ENCODE measurements around the gene IQGAP3. TPM values are rescaled to one million over a fixed set of nuclear protein-coding genes. Genes with fewer than 3 reads are reported as not detected.

IQGAP3 gene
- polyA plus RNA-seq, 1 of the 3 experiments (the other 2 are of a cell fraction): 15.6 TPM

DNA sequence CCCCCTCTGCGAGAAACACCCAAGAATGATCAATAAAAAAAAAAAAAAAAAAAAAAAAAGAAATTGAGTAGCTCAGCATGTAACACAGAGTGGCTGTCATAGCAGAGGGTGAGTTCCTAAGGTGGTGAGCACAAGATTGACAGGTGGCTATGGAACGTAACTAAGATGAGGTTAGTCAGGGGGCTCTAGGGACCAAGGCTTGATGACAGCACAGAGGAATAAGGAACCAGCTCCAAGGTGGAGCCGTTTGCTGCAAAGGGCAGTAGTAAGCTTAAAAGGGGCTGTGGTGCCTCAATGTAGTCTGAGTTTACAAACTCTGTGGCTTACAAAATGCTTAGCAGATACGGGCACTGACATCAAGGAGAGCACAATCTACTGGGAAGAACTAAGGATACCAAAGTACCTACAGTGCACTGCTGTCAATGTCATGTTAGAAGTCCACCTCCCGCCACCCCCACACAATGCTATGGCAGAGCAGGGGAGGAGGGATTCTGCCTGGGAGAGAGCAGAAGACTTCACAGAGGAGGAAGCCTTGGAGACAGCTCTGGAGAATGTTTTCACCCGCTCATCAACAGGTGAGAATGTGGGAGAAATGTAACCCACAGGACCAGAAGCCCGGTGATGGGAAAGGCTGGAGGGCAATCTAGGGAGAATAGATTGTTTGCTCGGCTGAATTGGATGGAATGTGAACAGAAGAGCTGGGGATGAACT lies 13.1 kb downstream of the IQGAP3 start:
- no peak for DNase-seq
- Histone ChIP-seq H3K9me3 (no peaks in the 10 kb centered on the region), H3K4me2 (no peak overlapping the region), H3K27me3 (ENCODE audit: insufficient read depth) (no peaks in the 10 kb centered on the region), H3K4me3 (ENCODE audit: low read depth in 2 of 2, low read length in 1 of 2) (no peak overlapping the region), H3F3A (replicated peaks; ENCODE audit: insufficient read depth) (no peaks in the 10 kb centered on the region), H3K27ac (ENCODE audit: low read depth in 2 of 2, low read length in 1 of 2) (no peak overlapping the region), H3K4me1 (ENCODE audit: control insufficient read depth in 1 of 2, insufficient read depth in 2 of 2, low read depth in 1 of 2, low read length in 1 of 2) (peaks cover 0 to 3% of the 10 kb centered on the region in 2 experiments; a peak in 1 of 4 replicates), H3K79me2 (ENCODE audit: insufficient read depth) (no peaks in the 10 kb centered on the region), H3K9me2 (no peaks in the 10 kb centered on the region), H3K9ac (no peak overlapping the region), H2AFZ (ENCODE audit: low read depth) (no peak overlapping the region), H3K36me3 (replicated peaks in 1 of 2; ENCODE audit: control insufficient read depth in 1 of 2, insufficient read depth in 2 of 2, low read length in 1 of 2) (peaks cover 6 to 44% of the 10 kb centered on the region in 2 experiments), H4K20me1 (ENCODE audit: insufficient read depth) (no peaks in the 10 kb centered on the region)
- POLR2A ChIA-PET: interaction anchor here (1.4 kb wide), 1 partner anchor 59 kb away, joined by 4 read pairs; the partner anchor contains the start of gene MEF2D
- CTCF ChIA-PET: interaction anchor here (1.8 kb wide), 1 partner anchor 79 kb away, joined by 4 read pairs; no protein-coding TSS in a partner anchor
- WGBS (ENCODE audit: low lambda C conversion rate): 84% methylated on average over 7 of the region's 8 CpGs
- TF ChIP-seq, protein P1, sequence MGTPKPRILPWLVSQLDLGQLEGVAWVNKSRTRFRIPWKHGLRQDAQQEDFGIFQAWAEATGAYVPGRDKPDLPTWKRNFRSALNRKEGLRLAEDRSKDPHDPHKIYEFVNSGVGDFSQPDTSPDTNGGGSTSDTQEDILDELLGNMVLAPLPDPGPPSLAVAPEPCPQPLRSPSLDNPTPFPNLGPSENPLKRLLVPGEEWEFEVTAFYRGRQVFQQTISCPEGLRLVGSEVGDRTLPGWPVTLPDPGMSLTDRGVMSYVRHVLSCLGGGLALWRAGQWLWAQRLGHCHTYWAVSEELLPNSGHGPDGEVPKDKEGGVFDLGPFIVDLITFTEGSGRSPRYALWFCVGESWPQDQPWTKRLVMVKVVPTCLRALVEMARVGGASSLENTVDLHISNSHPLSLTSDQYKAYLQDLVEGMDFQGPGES (IDR thresholded peaks at IDR 0.05; ENCODE audit: low read depth, low read length): no peak
- TF ChIP-seq GATA2 (CRISPR knock-in tag; IDR thresholded peaks at IDR 0.05): no peak
- TF ChIP-seq, protein P2, sequence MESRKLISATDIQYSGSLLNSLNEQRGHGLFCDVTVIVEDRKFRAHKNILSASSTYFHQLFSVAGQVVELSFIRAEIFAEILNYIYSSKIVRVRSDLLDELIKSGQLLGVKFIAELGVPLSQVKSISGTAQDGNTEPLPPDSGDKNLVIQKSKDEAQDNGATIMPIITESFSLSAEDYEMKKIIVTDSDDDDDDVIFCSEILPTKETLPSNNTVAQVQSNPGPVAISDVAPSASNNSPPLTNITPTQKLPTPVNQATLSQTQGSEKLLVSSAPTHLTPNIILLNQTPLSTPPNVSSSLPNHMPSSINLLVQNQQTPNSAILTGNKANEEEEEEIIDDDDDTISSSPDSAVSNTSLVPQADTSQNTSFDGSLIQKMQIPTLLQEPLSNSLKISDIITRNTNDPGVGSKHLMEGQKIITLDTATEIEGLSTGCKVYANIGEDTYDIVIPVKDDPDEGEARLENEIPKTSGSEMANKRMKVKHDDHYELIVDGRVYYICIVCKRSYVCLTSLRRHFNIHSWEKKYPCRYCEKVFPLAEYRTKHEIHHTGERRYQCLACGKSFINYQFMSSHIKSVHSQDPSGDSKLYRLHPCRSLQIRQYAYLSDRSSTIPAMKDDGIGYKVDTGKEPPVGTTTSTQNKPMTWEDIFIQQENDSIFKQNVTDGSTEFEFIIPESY (IDR thresholded peaks at IDR 0.05; ENCODE audit: borderline replicate concordance, low read depth): no peak
- TF ChIP-seq, protein P3, sequence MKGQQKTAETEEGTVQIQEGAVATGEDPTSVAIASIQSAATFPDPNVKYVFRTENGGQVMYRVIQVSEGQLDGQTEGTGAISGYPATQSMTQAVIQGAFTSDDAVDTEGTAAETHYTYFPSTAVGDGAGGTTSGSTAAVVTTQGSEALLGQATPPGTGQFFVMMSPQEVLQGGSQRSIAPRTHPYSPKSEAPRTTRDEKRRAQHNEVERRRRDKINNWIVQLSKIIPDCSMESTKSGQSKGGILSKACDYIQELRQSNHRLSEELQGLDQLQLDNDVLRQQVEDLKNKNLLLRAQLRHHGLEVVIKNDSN (IDR thresholded peaks at IDR 0.05; ENCODE audit: borderline replicate concordance, low read depth): no peak
- TF ChIP-seq MXI1 (IDR thresholded peaks at IDR 0.05; ENCODE audit: low read depth, low read length): no peak

GRCh38 chr1:156556354-156556753 lies 16.0 kb downstream of the IQGAP3 start:
- Histone ChIP-seq H2AFZ (ENCODE audit: low read depth) (no peak overlapping the region), H3K9me3 (no peaks in the 10 kb centered on the region), H3K4me3 (ENCODE audit: low read depth in 2 of 2, low read length in 1 of 2) (no peak overlapping the region), H4K20me1 (ENCODE audit: insufficient read depth) (no peaks in the 10 kb centered on the region), H3K27ac (ENCODE audit: low read depth in 2 of 2, low read length in 1 of 2) (no peak overlapping the region), H3K79me2 (ENCODE audit: insufficient read depth) (no peaks in the 10 kb centered on the region), H3K27me3 (ENCODE audit: insufficient read depth) (no peaks in the 10 kb centered on the region), H3K9me2 (no peaks in the 10 kb centered on the region), H3K9ac (no peak overlapping the region), H3K36me3 (replicated peaks in 1 of 2; ENCODE audit: control insufficient read depth in 1 of 2, insufficient read depth in 2 of 2, low read length in 1 of 2) (peaks cover 6 to 29% of the 10 kb centered on the region in 2 experiments), H3K4me2 (no peak overlapping the region), H3F3A (replicated peaks; ENCODE audit: insufficient read depth) (no peaks in the 10 kb centered on the region), H3K4me1 (ENCODE audit: control insufficient read depth in 1 of 2, insufficient read depth in 2 of 2, low read depth in 1 of 2, low read length in 1 of 2) (peaks cover 0 to 3% of the 10 kb centered on the region in 2 experiments; a peak in 1 of 4 replicates)
- 75% methylated on average over 9 of the region's 9 CpGs for WGBS (ENCODE audit: low lambda C conversion rate)
- ChIA-PET CTCF (interaction anchor here (0.8 to 1.3 kb wide), 2 partner anchors 25 to 111 kb away, joined by 3 read pairs; no protein-coding TSS in a partner anchor), POLR2A (no interaction called here)
- DNase-seq: no peak
- no peak for TF ChIP-seq YY1 (IDR thresholded peaks at IDR 0.05; ENCODE audit: low read depth)
- no peak for TF ChIP-seq CHD2 (IDR thresholded peaks at IDR 0.05; ENCODE audit: low read length, partially characterized antibody)
- TF ChIP-seq, protein P4, sequence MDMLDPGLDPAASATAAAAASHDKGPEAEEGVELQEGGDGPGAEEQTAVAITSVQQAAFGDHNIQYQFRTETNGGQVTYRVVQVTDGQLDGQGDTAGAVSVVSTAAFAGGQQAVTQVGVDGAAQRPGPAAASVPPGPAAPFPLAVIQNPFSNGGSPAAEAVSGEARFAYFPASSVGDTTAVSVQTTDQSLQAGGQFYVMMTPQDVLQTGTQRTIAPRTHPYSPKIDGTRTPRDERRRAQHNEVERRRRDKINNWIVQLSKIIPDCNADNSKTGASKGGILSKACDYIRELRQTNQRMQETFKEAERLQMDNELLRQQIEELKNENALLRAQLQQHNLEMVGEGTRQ (IDR thresholded peaks at IDR 0.05; ENCODE audit: borderline replicate concordance, low read depth, low read length): no peak
- no peak for TF ChIP-seq TAF1 (IDR thresholded peaks at IDR 0.05; ENCODE audit: borderline replicate concordance, low read depth, low read length)
- TF ChIP-seq, protein P1 (IDR thresholded peaks at IDR 0.05; ENCODE audit: low read depth, low read length): no peak
- no peak for TF ChIP-seq GABPA (IDR thresholded peaks at IDR 0.05; ENCODE audit: low read depth)
- TF ChIP-seq POLR2AphosphoS5 (IDR thresholded peaks at IDR 0.05; ENCODE audit: low read depth, low read length): no peak
- no peak for TF ChIP-seq EZH2phosphoT487 (IDR thresholded peaks at IDR 0.05; ENCODE audit: borderline replicate concordance, low read depth)
- TF ChIP-seq RCOR1 (IDR thresholded peaks at IDR 0.05; ENCODE audit: low read length): no peak
- no peak for TF ChIP-seq RAD21 (IDR thresholded peaks at IDR 0.05; ENCODE audit: low read length)
- TF ChIP-seq PBX3 (IDR thresholded peaks at IDR 0.05): no peak
- TF ChIP-seq, protein P2 (IDR thresholded peaks at IDR 0.05; ENCODE audit: borderline replicate concordance, low read depth): no peak
